ENCODE results near the gene ATM.

The ATM gene

GRCh38 chr11:108235192-108235591, 12.3 kb downstream of the ATM start:
- Histone ChIP-seq H3K9me3 (ENCODE audit: control insufficient read depth, low read length) (no peaks in the 10 kb centered on the region), H3K4me1 (ENCODE audit: control insufficient read depth, insufficient read depth, low read length, poor library complexity, severe bottlenecking) (peaks cover 50% of the 10 kb centered on the region), H3K27me3 (replicated peaks; ENCODE audit: control insufficient read depth, insufficient read depth, low read length, poor library complexity, severe bottlenecking) (no peaks in the 10 kb centered on the region), H3K4me3 (ENCODE audit: insufficient read depth, low read depth, low read length, poor library complexity, severe bottlenecking) (no peak overlapping the region), H3K27ac (ENCODE audit: insufficient read depth, low read length, poor library complexity, severe bottlenecking) (peak overlapping the region; percentile 19), H3K36me3 (ENCODE audit: control insufficient read depth, insufficient read depth, low read length) (peaks cover 32% of the 10 kb centered on the region)
- DNase-seq: no peak

- peaks cover 28% of the 10 kb centered on the region for H3K36me3 ChIP-seq (ENCODE audit: control insufficient read depth, insufficient read depth, low read length)
- no peak for DNase-seq
- H3K4me3 ChIP-seq (ENCODE audit: insufficient read depth, low read depth, low read length, poor library complexity, severe bottlenecking): no peak overlapping the region
- peaks cover 54% of the 10 kb centered on the region for H3K4me1 ChIP-seq (ENCODE audit: control insufficient read depth, insufficient read depth, low read length, poor library complexity, severe bottlenecking)
- no peaks in the 10 kb centered on the region for H3K27me3 ChIP-seq (replicated peaks; ENCODE audit: control insufficient read depth, insufficient read depth, low read length, poor library complexity, severe bottlenecking)
- H3K27ac ChIP-seq (ENCODE audit: insufficient read depth, low read length, poor library complexity, severe bottlenecking): peak overlapping the region; percentile 89
- H3K9me3 ChIP-seq (ENCODE audit: control insufficient read depth, low read length): no peaks in the 10 kb centered on the region
Observed at GRCh38 chr11:108235633-108236032, 12.8 kb downstream of the ATM start.

- Histone ChIP-seq H3K9me3 (ENCODE audit: control insufficient read depth, low read length) (no peaks in the 10 kb centered on the region), H3K36me3 (ENCODE audit: control insufficient read depth, insufficient read depth, low read length) (peaks cover 15% of the 10 kb centered on the region), H3K4me1 (ENCODE audit: control insufficient read depth, insufficient read depth, low read length, poor library complexity, severe bottlenecking) (peaks cover 67% of the 10 kb centered on the region), H3K4me3 (ENCODE audit: insufficient read depth, low read depth, low read length, poor library complexity, severe bottlenecking) (peak overlapping the region; percentile 27), H3K27ac (ENCODE audit: insufficient read depth, low read length, poor library complexity, severe bottlenecking) (peak overlapping the region; percentile 89), H3K27me3 (replicated peaks; ENCODE audit: control insufficient read depth, insufficient read depth, low read length, poor library complexity, severe bottlenecking) (no peaks in the 10 kb centered on the region)
- DNase-seq: no peak
Observed at GRCh38 chr11:108237058-108237481, 14.2 kb downstream of the ATM start.

- peak overlapping the region; percentile 89 for H3K27ac ChIP-seq (ENCODE audit: insufficient read depth, low read length, poor library complexity, severe bottlenecking)
- H3K4me1 ChIP-seq (ENCODE audit: control insufficient read depth, insufficient read depth, low read length, poor library complexity, severe bottlenecking): peaks cover 75% of the 10 kb centered on the region
- H3K27me3 ChIP-seq (replicated peaks; ENCODE audit: control insufficient read depth, insufficient read depth, low read length, poor library complexity, severe bottlenecking): no peaks in the 10 kb centered on the region
- DNase-seq: no peak
- H3K36me3 ChIP-seq (ENCODE audit: control insufficient read depth, insufficient read depth, low read length): peaks cover 3% of the 10 kb centered on the region
- no peaks in the 10 kb centered on the region for H3K9me3 ChIP-seq (ENCODE audit: control insufficient read depth, low read length)
- peak overlapping the region; percentile 21 for H3K4me3 ChIP-seq (ENCODE audit: insufficient read depth, low read depth, low read length, poor library complexity, severe bottlenecking)
Observed at GRCh38 chr11:108239076-108239475, 16.2 kb downstream of the ATM start.

GRCh38 chr11:108241330-108242037, 18.6 kb downstream of the ATM start:
- Histone ChIP-seq H3K36me3 (ENCODE audit: control insufficient read depth, insufficient read depth, low read length) (peaks cover 4% of the 10 kb centered on the region), H3K27me3 (replicated peaks; ENCODE audit: control insufficient read depth, insufficient read depth, low read length, poor library complexity, severe bottlenecking) (no peaks in the 10 kb centered on the region), H3K27ac (ENCODE audit: insufficient read depth, low read length, poor library complexity, severe bottlenecking) (peak overlapping the region; percentile 57), H3K4me3 (ENCODE audit: insufficient read depth, low read depth, low read length, poor library complexity, severe bottlenecking) (no peak overlapping the region), H3K4me1 (ENCODE audit: control insufficient read depth, insufficient read depth, low read length, poor library complexity, severe bottlenecking) (peaks cover 62% of the 10 kb centered on the region), H3K9me3 (ENCODE audit: control insufficient read depth, low read length) (no peaks in the 10 kb centered on the region)
- no peak for DNase-seq

- Histone ChIP-seq H3K4me3 (ENCODE audit: insufficient read depth, low read depth, low read length, poor library complexity, severe bottlenecking) (no peak overlapping the region), H3K36me3 (ENCODE audit: control insufficient read depth, insufficient read depth, low read length) (peaks cover 10% of the 10 kb centered on the region), H3K4me1 (ENCODE audit: control insufficient read depth, insufficient read depth, low read length, poor library complexity, severe bottlenecking) (peaks cover 58% of the 10 kb centered on the region), H3K27ac (ENCODE audit: insufficient read depth, low read length, poor library complexity, severe bottlenecking) (peak overlapping the region; percentile 57), H3K9me3 (ENCODE audit: control insufficient read depth, low read length) (no peaks in the 10 kb centered on the region), H3K27me3 (replicated peaks; ENCODE audit: control insufficient read depth, insufficient read depth, low read length, poor library complexity, severe bottlenecking) (no peaks in the 10 kb centered on the region)
- no peak for DNase-seq
Observed at GRCh38 chr11:108242422-108242821, 19.6 kb downstream of the ATM start.

- Histone ChIP-seq H3K9me3 (ENCODE audit: control insufficient read depth, low read length) (no peaks in the 10 kb centered on the region), H3K27ac (ENCODE audit: insufficient read depth, low read length, poor library complexity, severe bottlenecking) (peak overlapping the region; percentile 4), H3K4me3 (ENCODE audit: insufficient read depth, low read depth, low read length, poor library complexity, severe bottlenecking) (no peak overlapping the region), H3K4me1 (ENCODE audit: control insufficient read depth, insufficient read depth, low read length, poor library complexity, severe bottlenecking) (peaks cover 30% of the 10 kb centered on the region), H3K27me3 (replicated peaks; ENCODE audit: control insufficient read depth, insufficient read depth, low read length, poor library complexity, severe bottlenecking) (no peaks in the 10 kb centered on the region), H3K36me3 (ENCODE audit: control insufficient read depth, insufficient read depth, low read length) (peaks cover 30% of the 10 kb centered on the region)
- DNase-seq: no peak
Observed at GRCh38 chr11:108246308-108246707, 23.4 kb downstream of the ATM start.

GRCh38 chr11:108246885-108247284, 24.0 kb downstream of the ATM start:
- Histone ChIP-seq H3K36me3 (ENCODE audit: control insufficient read depth, insufficient read depth, low read length) (peaks cover 34% of the 10 kb centered on the region), H3K4me1 (ENCODE audit: control insufficient read depth, insufficient read depth, low read length, poor library complexity, severe bottlenecking) (peaks cover 25% of the 10 kb centered on the region), H3K27me3 (replicated peaks; ENCODE audit: control insufficient read depth, insufficient read depth, low read length, poor library complexity, severe bottlenecking) (no peaks in the 10 kb centered on the region), H3K27ac (ENCODE audit: insufficient read depth, low read length, poor library complexity, severe bottlenecking) (peak overlapping the region; percentile 4), H3K4me3 (ENCODE audit: insufficient read depth, low read depth, low read length, poor library complexity, severe bottlenecking) (no peak overlapping the region), H3K9me3 (ENCODE audit: control insufficient read depth, low read length) (no peaks in the 10 kb centered on the region)
- DNase-seq: no peak

- DNase-seq: no peak
- Histone ChIP-seq H3K27me3 (replicated peaks; ENCODE audit: control insufficient read depth, insufficient read depth, low read length, poor library complexity, severe bottlenecking) (no peaks in the 10 kb centered on the region), H3K36me3 (ENCODE audit: control insufficient read depth, insufficient read depth, low read length) (peaks cover 66% of the 10 kb centered on the region), H3K4me3 (ENCODE audit: insufficient read depth, low read depth, low read length, poor library complexity, severe bottlenecking) (no peak overlapping the region), H3K4me1 (ENCODE audit: control insufficient read depth, insufficient read depth, low read length, poor library complexity, severe bottlenecking) (peaks cover 3% of the 10 kb centered on the region), H3K27ac (ENCODE audit: insufficient read depth, low read length, poor library complexity, severe bottlenecking) (no peak overlapping the region), H3K9me3 (ENCODE audit: control insufficient read depth, low read length) (no peaks in the 10 kb centered on the region)
Observed at GRCh38 chr11:108253176-108253575, 30.3 kb downstream of the ATM start.

- H3K27ac ChIP-seq (ENCODE audit: insufficient read depth, low read length, poor library complexity, severe bottlenecking): no peak overlapping the region
- no peak for DNase-seq
- H3K9me3 ChIP-seq (ENCODE audit: control insufficient read depth, low read length): no peaks in the 10 kb centered on the region
- peaks cover 35% of the 10 kb centered on the region for H3K36me3 ChIP-seq (ENCODE audit: control insufficient read depth, insufficient read depth, low read length)
- H3K27me3 ChIP-seq (replicated peaks; ENCODE audit: control insufficient read depth, insufficient read depth, low read length, poor library complexity, severe bottlenecking): no peaks in the 10 kb centered on the region
- H3K4me1 ChIP-seq (ENCODE audit: control insufficient read depth, insufficient read depth, low read length, poor library complexity, severe bottlenecking): no peaks in the 10 kb centered on the region
- no peak overlapping the region for H3K4me3 ChIP-seq (ENCODE audit: insufficient read depth, low read depth, low read length, poor library complexity, severe bottlenecking)
Observed at GRCh38 chr11:108269583-108269982, 46.7 kb downstream of the ATM start.
